ENCODE data around the gene JSRP1.

DNA sequence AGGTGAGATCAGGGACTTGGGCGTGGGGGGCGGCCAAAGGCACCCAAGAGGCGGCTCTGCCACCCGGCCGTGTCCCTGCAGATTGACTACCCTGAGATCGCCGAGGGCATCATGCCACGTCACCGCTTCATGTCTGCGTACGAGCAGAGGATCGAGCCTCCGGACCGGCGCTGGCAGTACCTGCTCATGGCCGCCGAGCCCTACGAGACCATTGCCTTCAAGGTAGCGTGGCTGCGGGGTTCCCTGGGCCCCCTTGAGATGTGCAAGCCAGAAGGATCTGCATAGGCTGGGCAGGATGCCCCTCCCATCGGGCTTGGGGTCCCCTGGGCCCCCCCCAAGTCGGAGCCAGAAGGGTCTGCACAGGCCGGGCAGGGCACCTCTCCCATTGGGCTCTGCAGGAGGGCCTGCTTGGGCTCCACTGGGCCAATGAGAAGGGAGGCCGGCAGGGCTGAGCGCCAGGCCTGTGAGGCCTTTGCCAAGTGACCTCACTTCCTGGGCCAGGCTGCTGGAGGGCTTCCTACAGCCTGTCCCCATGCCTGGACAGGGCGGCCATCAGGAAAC is 9.3 kb downstream of the JSRP1 start:
- TF ChIP-seq, protein P1, sequence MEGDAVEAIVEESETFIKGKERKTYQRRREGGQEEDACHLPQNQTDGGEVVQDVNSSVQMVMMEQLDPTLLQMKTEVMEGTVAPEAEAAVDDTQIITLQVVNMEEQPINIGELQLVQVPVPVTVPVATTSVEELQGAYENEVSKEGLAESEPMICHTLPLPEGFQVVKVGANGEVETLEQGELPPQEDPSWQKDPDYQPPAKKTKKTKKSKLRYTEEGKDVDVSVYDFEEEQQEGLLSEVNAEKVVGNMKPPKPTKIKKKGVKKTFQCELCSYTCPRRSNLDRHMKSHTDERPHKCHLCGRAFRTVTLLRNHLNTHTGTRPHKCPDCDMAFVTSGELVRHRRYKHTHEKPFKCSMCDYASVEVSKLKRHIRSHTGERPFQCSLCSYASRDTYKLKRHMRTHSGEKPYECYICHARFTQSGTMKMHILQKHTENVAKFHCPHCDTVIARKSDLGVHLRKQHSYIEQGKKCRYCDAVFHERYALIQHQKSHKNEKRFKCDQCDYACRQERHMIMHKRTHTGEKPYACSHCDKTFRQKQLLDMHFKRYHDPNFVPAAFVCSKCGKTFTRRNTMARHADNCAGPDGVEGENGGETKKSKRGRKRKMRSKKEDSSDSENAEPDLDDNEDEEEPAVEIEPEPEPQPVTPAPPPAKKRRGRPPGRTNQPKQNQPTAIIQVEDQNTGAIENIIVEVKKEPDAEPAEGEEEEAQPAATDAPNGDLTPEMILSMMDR (IDR thresholded peaks at IDR 0.05): no peak
- no peak for TF ChIP-seq POLR2A (IDR thresholded peaks at IDR 0.05)

Measured in esophagus squamous epithelium (tissue), 4 donors.